HepG2 (cell line): ENCODE data around the gene RANBP3. TPM values are rescaled to one million over a fixed set of nuclear protein-coding genes. Genes with fewer than 3 reads are reported as not detected.

Source experiments
- ATF6 ChIP-seq: sonication (generic); formaldehyde crosslinking; conservative IDR thresholded peaks from 2 replicates; pipeline ENCODE4 v1.4.0; 2020; ENCODE audit warnings: missing genetic modification reagents
- GLMP ChIP-seq: sonication (generic); formaldehyde crosslinking; IDR thresholded peaks from 2 replicates; pipeline ENCODE4 v1.9.0; 2021; ENCODE audit warnings: missing genetic modification reagents, mild to moderate bottlenecking, borderline replicate concordance
- HMGA1 ChIP-seq: sonication (generic); formaldehyde crosslinking; conservative IDR thresholded peaks from 2 replicates; pipeline ENCODE4 v1.4.0; 2020; ENCODE audit warnings: missing genetic modification reagents
- HNRNPK ChIP-seq: fragments of 200-400 bp; formaldehyde crosslinking; IDR thresholded peaks from 2 replicates; pipeline ENCODE4 v1.6.1; 2018; ENCODE audit warnings: low read length, low read depth, moderate library complexity, mild to moderate bottlenecking; ENCODE audit not compliant: poor library complexity, severe bottlenecking
- KDM6A ChIP-seq: IDR thresholded peaks from 2 replicates; pipeline ENCODE4 v1.6.1; 2016; ENCODE audit warnings: low read depth
- NFE2L2 ChIP-seq: fragments of 150-350 bp; IDR thresholded peaks from 2 replicates; pipeline ENCODE4 v1.6.1; 2014; ENCODE audit warnings: low read length
- PPARG ChIP-seq: conservative IDR thresholded peaks from 2 replicates; pipeline ENCODE4 v1.6.1; 2016; ENCODE audit warnings: missing biosample characterization, missing genetic modification reagents
- RBM22 ChIP-seq: fragments of 200-400 bp; formaldehyde crosslinking; optimal IDR thresholded peaks from 2 replicates; pipeline ENCODE3; 2017; ENCODE audit warnings: mild to moderate bottlenecking, low read length, moderate library complexity
- RORA ChIP-seq: sonication (generic); formaldehyde crosslinking; IDR thresholded peaks from 2 replicates; pipeline ENCODE4 v1.5.0; 2020; ENCODE audit warnings: mild to moderate bottlenecking, missing genetic modification reagents, moderate library complexity
- SRY ChIP-seq: sonication (generic); formaldehyde crosslinking; IDR thresholded peaks from 2 replicates; pipeline ENCODE4 v1.8.0; 2022; ENCODE audit warnings: mild to moderate bottlenecking, missing genetic modification reagents
- TBL1XR1 ChIP-seq: fragments of 150-350 bp; IDR thresholded peaks from 2 replicates; pipeline ENCODE4 v1.6.1; 2014; ENCODE audit warnings: borderline replicate concordance, low read length; ENCODE audit not compliant: partially characterized antibody
- TERF1 ChIP-seq: sonication (generic); formaldehyde crosslinking; IDR thresholded peaks from 2 replicates; pipeline ENCODE4 v1.8.0; 2022; ENCODE audit warnings: mild to moderate bottlenecking, missing genetic modification reagents, moderate library complexity
- TOE1 ChIP-seq: sonication (generic); formaldehyde crosslinking; IDR thresholded peaks from 2 replicates; pipeline ENCODE4 v1.4.0; 2020; ENCODE audit warnings: mild to moderate bottlenecking, missing genetic modification reagents
- ZBTB38 ChIP-seq: sonication (generic); formaldehyde crosslinking; IDR thresholded peaks from 2 replicates; pipeline ENCODE4 v1.5.1; 2020; ENCODE audit warnings: mild to moderate bottlenecking, missing genetic modification reagents
- ZBTB7A ChIP-seq: sonication (generic); formaldehyde crosslinking; IDR thresholded peaks from 2 replicates; pipeline ENCODE4 v1.8.0; 2022; ENCODE audit warnings: mild to moderate bottlenecking, missing genetic modification reagents
- ZNF17 ChIP-seq: sonication (generic); formaldehyde crosslinking; IDR thresholded peaks from 2 replicates; pipeline ENCODE4 v1.5.0; 2020; ENCODE audit warnings: mild to moderate bottlenecking, missing genetic modification reagents
- ZNF549 ChIP-seq: sonication (generic); formaldehyde crosslinking; IDR thresholded peaks from 2 replicates; pipeline ENCODE4 v1.5.0; 2020; ENCODE audit warnings: missing genetic modification reagents
- ZNF614 ChIP-seq: IDR thresholded peaks from 2 replicates; pipeline ENCODE4 v1.6.1; 2018; ENCODE audit warnings: missing biosample characterization, missing genetic modification reagents, inconsistent platforms, borderline replicate concordance
- polyA plus RNA-seq, 8 experiments: library from polyadenylated mRNA; depleted of rRNA in 3 of 8; stranded (reverse) in 7 of 8; unstranded in 1 of 8; fragments of >200 nt; fragmentation: Illumina TruSeq in 4 of 8; extraction: Trizol in 4 of 8; gene quantifications; 2 replicates each; pipeline versions ENCODE4 v1.2.1 to v1.2.3, GENCODE V29; 2011 to 2016; ENCODE audit warnings: low read depth in 4 of 8, missing spikeins in 1 of 8, mixed read lengths in 1 of 8; ENCODE audit not compliant: insufficient read depth in 1 of 8
- total RNA-seq, 5 experiments: library from RNA; depleted of rRNA; stranded (reverse); fragments of >200 nt; fragmentation: Illumina TruSeq; extraction: Trizol; gene quantifications; 2 replicates each; pipeline ENCODE4 v1.2.3, GENCODE V29; 2016; ENCODE audit warnings: low read depth in 1 of 5

The RANBP3 gene
- total and polyA plus RNA-seq, 2 of the 13 experiments (the other 11 are each of a cell fraction or from before 2014, with no cell fraction given) = 39.5 to 149 TPM

GRCh38 chr19:5957170-5957569 is 20.8 kb downstream of the RANBP3 start (continued):
- TF ChIP-seq GLMP (CRISPR knock-in tag) (no peak), NFE2L2 (no peak), HNRNPK (peak; percentile 13), RORA (CRISPR knock-in tag) (no peak), ZBTB38 (CRISPR knock-in tag) (peak; percentile 27; the same call in 1 of the 2 replicates), SRY (CRISPR knock-in tag) (no peak), KDM6A (no peak), TERF1 (no peak), ZNF549 (CRISPR knock-in tag) (no peak), RBM22 (peak; percentile 4), TOE1 (CRISPR knock-in tag) (no peak), HMGA1 (no peak), TBL1XR1 (no peak), ATF6 (CRISPR knock-in tag) (no peak), ZBTB7A (CRISPR knock-in tag) (no peak), ZNF614 (CRISPR knock-in tag) (no peak), ZNF17 (CRISPR knock-in tag) (no peak), PPARG (CRISPR knock-in tag) (no peak)
